Body of pancreas (tissue), 4 donors: Measurements from ENCODE around the gene BEAN1. TPM values are rescaled to one million over a fixed set of nuclear protein-coding genes. Genes with fewer than 3 reads are reported as not detected.

Experiments used
- ATAC-seq: fragments of 150-250 bp; one replicate; pipeline ENCODE4 v1.9.1; 2016
- DNase-seq, 4 donors: peaks; one replicate each; pipeline ENCODE4 v3.0.0-alpha.2; 2019
- H3K27ac ChIP-seq, 4 donors: fragments of 200-600 bp; sonication (generic); 1 replicate in 3 of 4; 2 replicates in 1 of 4; pipeline versions ENCODE4 v1.5.1 to v1.6.1; 2016 to 2019; ENCODE audit warnings: mild to moderate bottlenecking in 1 of 4, mixed read lengths in 1 of 4, moderate library complexity in 1 of 4
- H3K27me3 ChIP-seq, 2 donors: fragments of 200-600 bp; sonication (generic); one replicate each; pipeline ENCODE4 v1.6.0; 2016; ENCODE audit warnings: mild to moderate bottlenecking in 1 of 2
- H3K36me3 ChIP-seq, 2 donors: fragments of 200-600 bp; sonication (generic); replicated peaks in 1 of 2; 2 replicates each; pipeline ENCODE4 v1.5.1; 2016; ENCODE audit warnings: low read depth in 2 of 2; ENCODE audit not compliant: insufficient read depth in 1 of 2
- H3K4me1 ChIP-seq: fragments of 200-600 bp; sonication (generic); one replicate; pipeline ENCODE4 v1.6.0; 2016
- H3K4me3 ChIP-seq, 2 donors: fragments of 200-600 bp; sonication (generic); 1 replicate in 1 of 2; 2 replicates in 1 of 2; pipeline ENCODE4 v1.5.1; 2016 to 2019
- H3K9me3 ChIP-seq, 3 donors: fragments of 200-600 bp; sonication (generic); 1 replicate in 2 of 3; 2 replicates in 1 of 3; pipeline ENCODE4 v1.5.1; 2016
- CTCF ChIP-seq, 7 experiments: fragments of 450-650 bp in 4 of 7; fragments of 200-600 bp in 3 of 7; sonication (generic) in 3 of 7; IDR thresholded peaks; one replicate each; pipeline ENCODE4 v1.5.1; 2016 to 2019; ENCODE audit warnings: antibody characterized with exemption in 7 of 7
- POLR2A ChIP-seq, 3 donors: fragments of 450-650 bp; IDR thresholded peaks; one replicate each; pipeline ENCODE4 v1.6.1; 2016; ENCODE audit warnings: antibody characterized with exemption in 3 of 3, mild to moderate bottlenecking in 2 of 3
- WGBS, 2 donors: methylation state at CpG; one replicate each; pipeline ENCODE4 v1.1.5; 2017; 5-methylcytosine and 5-hydroxymethylcytosine counted together
- intact Hi-C: fragments of 100-400 bp; cut with DNase I; formaldehyde crosslinking; loops from one replicate; pipeline ENCODE4 v1.15.1; 2023
- total RNA-seq, 2 donors: library from RNA; depleted of rRNA; stranded (reverse); fragments of >200 nt; gene quantifications; one replicate each; pipeline ENCODE4 v1.1.0, GENCODE V29; 2016

Gene BEAN1
- total RNA-seq, 2 donors from 2014 or later = not detected

DNA sequence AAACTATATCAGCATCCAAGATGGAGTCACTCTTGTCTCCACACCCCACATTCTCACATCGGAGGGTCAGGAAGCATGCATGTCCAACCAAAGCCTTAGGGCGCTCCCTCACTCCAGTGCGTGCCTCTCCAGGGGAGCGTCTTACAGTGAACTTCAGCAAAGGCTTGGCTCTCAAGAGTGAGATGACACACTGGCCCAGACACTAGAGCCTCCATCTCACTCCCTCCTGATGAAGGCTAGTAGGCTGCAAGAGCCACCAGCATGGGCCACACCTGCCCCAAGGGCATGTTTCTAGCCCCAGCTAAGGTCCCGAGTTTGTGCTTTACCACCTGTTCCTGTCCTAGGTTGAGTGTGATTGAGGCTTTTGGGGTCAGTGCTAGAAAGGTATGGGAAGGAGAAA lies 40.5 kb downstream of the BEAN1 start:
- H3K36me3 ChIP-seq = no peaks in the 10 kb centered on the region
- no peaks in the 10 kb centered on the region for H3K27me3 ChIP-seq
- ATAC-seq (no peak), DNase-seq (no peak)
- no peaks in the 10 kb centered on the region for H3K4me1 ChIP-seq
- no peak overlapping the region for H3K4me3 ChIP-seq
- no peak overlapping the region for H3K27ac ChIP-seq
- WGBS, 2 donors = 71 to 100% methylated on average over 2 to 5 of the region's 5 CpGs
- intact Hi-C loops = no loop called here
- no peaks in the 10 kb centered on the region for H3K9me3 ChIP-seq
- TF ChIP-seq CTCF (IDR thresholded peaks at IDR 0.05) (no peak), POLR2A (IDR thresholded peaks at IDR 0.05) (no peak)

GRCh38 chr16:66468321-66468965 lies 41.3 kb downstream of the BEAN1 start:
- Histone ChIP-seq H3K27me3 (no peaks in the 10 kb centered on the region), H3K4me3 (no peak overlapping the region), H3K36me3 (no peaks in the 10 kb centered on the region), H3K27ac (no peak overlapping the region), H3K9me3 (no peaks in the 10 kb centered on the region), H3K4me1 (no peaks in the 10 kb centered on the region)
- TF ChIP-seq POLR2A (IDR thresholded peaks at IDR 0.05) = no peak
- TF ChIP-seq CTCF (IDR thresholded peaks at IDR 0.05) = no peak
- intact Hi-C loops = no loop called here
- DNase-seq = no peak
- 74 to 76% methylated on average over 8 to 11 of the region's 11 CpGs for WGBS, 2 donors
- no peak for ATAC-seq

DNA sequence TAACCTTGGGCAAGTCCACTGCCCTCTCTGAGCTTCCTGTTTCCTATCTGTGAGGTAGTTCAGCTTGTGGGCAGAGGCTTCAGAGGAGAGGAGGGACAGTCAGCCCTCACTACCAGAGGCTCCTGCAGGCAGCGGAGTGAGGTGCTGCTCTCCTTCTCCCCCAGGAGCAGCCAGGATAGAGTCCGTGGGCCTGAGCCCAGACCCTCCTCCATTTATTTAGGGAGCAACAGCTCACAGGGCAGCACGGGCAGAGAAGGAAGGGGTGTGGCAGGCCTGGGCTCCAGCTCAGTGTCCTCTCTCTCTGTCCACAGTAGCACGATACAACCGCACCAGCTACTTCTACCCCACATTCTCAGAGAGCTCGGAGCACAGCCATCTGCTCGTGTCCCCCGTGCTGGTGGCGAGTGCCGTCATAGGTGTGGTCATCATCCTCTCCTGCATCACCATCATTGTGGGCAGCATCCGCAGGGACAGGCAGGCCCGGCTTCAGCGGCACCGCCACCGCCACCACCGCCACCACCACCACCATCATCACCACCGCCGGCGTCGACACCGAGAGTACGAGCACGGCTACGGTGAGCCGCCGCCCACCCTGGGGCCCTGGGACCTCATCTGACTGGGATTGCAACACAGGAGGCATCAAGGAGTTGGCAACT lies 42.3 kb downstream of the BEAN1 start:
- Histone ChIP-seq H3K27me3 (no peaks in the 10 kb centered on the region), H3K4me1 (no peaks in the 10 kb centered on the region), H3K4me3 (no peak overlapping the region), H3K9me3 (no peaks in the 10 kb centered on the region), H3K36me3 (no peaks in the 10 kb centered on the region), H3K27ac (no peak overlapping the region)
- no peak for DNase-seq
- no peak for ATAC-seq
- 91 to 94% methylated on average over 22 to 24 of the region's 26 CpGs for WGBS, 2 donors
- intact Hi-C loops = no loop called here
- TF ChIP-seq POLR2A (IDR thresholded peaks at IDR 0.05) (no peak), CTCF (IDR thresholded peaks at IDR 0.05) (no peak)

DNA sequence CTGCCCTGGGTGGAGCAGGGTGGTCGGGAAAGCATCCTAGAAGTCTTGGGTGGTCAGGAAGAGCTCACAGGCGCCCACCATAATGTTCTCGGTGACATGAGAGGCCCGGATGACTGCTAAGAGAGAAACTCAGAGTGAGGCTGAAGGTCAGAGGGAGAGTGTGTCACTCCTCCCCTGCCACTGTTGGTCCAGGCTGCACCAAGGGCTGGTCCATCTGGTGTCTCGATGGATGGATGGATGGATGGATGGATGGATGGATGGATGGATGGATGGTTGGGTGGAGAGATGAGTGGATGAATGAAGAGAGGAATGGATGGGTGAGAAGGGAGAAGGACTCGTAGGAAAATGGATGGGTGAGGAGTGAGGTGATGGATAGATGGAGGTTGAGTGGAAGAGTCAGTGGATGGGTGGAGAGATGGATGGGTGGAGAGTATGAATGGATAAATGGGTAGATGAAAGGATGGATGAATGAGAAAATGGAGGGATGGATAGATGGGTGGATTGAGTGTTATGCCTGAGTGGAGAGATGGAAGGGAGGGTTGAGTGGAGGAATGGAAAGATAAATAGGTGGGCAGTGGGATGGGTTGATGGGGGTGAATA lies 43.0 kb downstream of the BEAN1 start:
- 70 to 84% methylated on average over 5 to 6 of the region's 6 CpGs for WGBS, 2 donors
- H3K4me1 ChIP-seq = no peaks in the 10 kb centered on the region
- H3K27ac ChIP-seq = no peak overlapping the region
- ATAC-seq (no peak), DNase-seq (no peak)
- no peaks in the 10 kb centered on the region for H3K9me3 ChIP-seq
- no peaks in the 10 kb centered on the region for H3K27me3 ChIP-seq
- H3K4me3 ChIP-seq = no peak overlapping the region
- H3K36me3 ChIP-seq = no peaks in the 10 kb centered on the region
- TF ChIP-seq POLR2A (IDR thresholded peaks at IDR 0.05) (no peak), CTCF (IDR thresholded peaks at IDR 0.05) (no peak)
- intact Hi-C loops = no loop called here
